Ovary (tissue), 9 donors: ENCODE results near the gene CKAP5. TPM values are rescaled to one million over a fixed set of nuclear protein-coding genes. Genes with fewer than 3 reads are reported as not detected.

Experiments used
- DNase-seq, 5 donors: peaks; one replicate each; pipeline ENCODE4 v3.0.0-alpha.2; 2019 to 2020
- H3K27ac ChIP-seq, 2 donors: fragments of 200-600 bp; one replicate each; pipeline versions ENCODE4 v1.5.1 to v1.8.0; 2019 to 2022
- H3K27me3 ChIP-seq: fragments of 200-600 bp; one replicate; pipeline ENCODE4 v1.8.0; 2022
- H3K36me3 ChIP-seq: fragments of 200-600 bp; sonication (generic); one replicate; pipeline ENCODE4 v1.5.1; 2019
- H3K4me1 ChIP-seq: one replicate; pipeline ENCODE4 v1.8.1; 2013; ENCODE audit warnings: mild to moderate bottlenecking, moderate library complexity; ENCODE audit not compliant: insufficient read depth
- H3K4me3 ChIP-seq: fragments of 200-600 bp; sonication (generic); one replicate; pipeline ENCODE4 v1.5.1; 2017
- H3K9me3 ChIP-seq, 2 donors: fragments of 200-600 bp in 1 of 2; sonication (generic) in 1 of 2; one replicate each; pipeline versions ENCODE4 v1.5.1 to v1.8.1; 2013 to 2019; ENCODE audit warnings: mild to moderate bottlenecking in 1 of 2, moderate library complexity in 1 of 2
- CTCF ChIP-seq, 3 donors: fragments of 450-650 bp in 2 of 3; fragments of 200-600 bp in 1 of 3; IDR thresholded peaks; one replicate each; pipeline versions ENCODE4 v1.5.1 to v1.8.0; 2016 to 2022; ENCODE audit warnings: antibody characterized with exemption in 3 of 3, mild to moderate bottlenecking in 1 of 3
- EP300 ChIP-seq: sonication (generic); formaldehyde crosslinking; IDR thresholded peaks from one replicate; pipeline ENCODE4 v1.6.1; 2017; ENCODE audit warnings: antibody characterized with exemption
- POLR2A ChIP-seq: fragments of 450-650 bp; IDR thresholded peaks from one replicate; pipeline ENCODE4 v1.6.1; 2017; ENCODE audit warnings: antibody characterized with exemption, mild to moderate bottlenecking, moderate library complexity
- WGBS, 3 donors: extraction: QIAGEN DNeasy Blood & Tissue Kit in 1 of 3; methylation state at CpG; one replicate each; pipeline versions ENCODE4 v1.1.5 to v1.1.7; 2013 to 2017; 5-methylcytosine and 5-hydroxymethylcytosine counted together
- intact Hi-C, 4 donors: fragments of 100-400 bp; cut with DNase I; formaldehyde crosslinking; loops; one replicate each; pipeline versions ENCODE4 v1.11.0 to v1.15.1; 2022 to 2023
- polyA plus RNA-seq, 2 donors: library from polyadenylated mRNA; stranded (reverse); fragments of 200-250 nt in 1 of 2; fragments of 350-450 nt in 1 of 2; fragmentation: Illumina TruSeq in 1 of 2; extraction: RNeasy Lipid Tissue Mini Kit (QIAGEN cat#74804) in 1 of 2; gene quantifications; one replicate each; pipeline ENCODE4 v1.2.3, GENCODE V29; 2013 to 2014
- total RNA-seq, 7 donors: library from RNA; depleted of rRNA in 2 of 7; stranded (reverse); fragments of >200 nt in 2 of 7; fragmentation: NEBNext Ultra II Directional in 3 of 7; extraction: Animal tissue kit (Norgen Biotek cat#: 25700) in 3 of 7; gene quantifications; one replicate each; pipeline versions ENCODE4 v1.1.0 to v1.2.4, GENCODE V29; 2016 to 2023
- donor health status: DM: no; HTN: no; CAD: no; lungs with moderate emphysema.
- donor health status: DM: no; HTN: no; CAD: no.
- donor health status: Bipolar disorder and iron deficiency.
- donor health status: DM: yes; HTN: yes; CAD: no.
- donor health status: DM: no; HTN: no; CAD: no.
- donor health status: DM: yes; HTN: yes; CAD: no.

CKAP5 gene
- total and polyA plus RNA-seq, 9 donors: 25.8 to 110 (median 91.5) TPM

GRCh38 chr11:46832511-46833214 lies 13.4 kb downstream of the CKAP5 start:
- Histone ChIP-seq H3K9me3 (no peaks in the 10 kb centered on the region), H3K27me3 (no peaks in the 10 kb centered on the region), H3K36me3 (no peaks in the 10 kb centered on the region), H3K27ac (no peak overlapping the region), H3K4me3 (no peak overlapping the region), H3K4me1 (peaks cover 2% of the 10 kb centered on the region)
- no peak for DNase-seq
- intact Hi-C loops: no loop called here
- TF ChIP-seq EP300 (no peak), CTCF (IDR thresholded peaks at IDR 0.05) (no peak), POLR2A (no peak)
- WGBS, 3 donors: 86 to 91% (median 90%) methylated on average over 5 of the region's 5 CpGs

DNA sequence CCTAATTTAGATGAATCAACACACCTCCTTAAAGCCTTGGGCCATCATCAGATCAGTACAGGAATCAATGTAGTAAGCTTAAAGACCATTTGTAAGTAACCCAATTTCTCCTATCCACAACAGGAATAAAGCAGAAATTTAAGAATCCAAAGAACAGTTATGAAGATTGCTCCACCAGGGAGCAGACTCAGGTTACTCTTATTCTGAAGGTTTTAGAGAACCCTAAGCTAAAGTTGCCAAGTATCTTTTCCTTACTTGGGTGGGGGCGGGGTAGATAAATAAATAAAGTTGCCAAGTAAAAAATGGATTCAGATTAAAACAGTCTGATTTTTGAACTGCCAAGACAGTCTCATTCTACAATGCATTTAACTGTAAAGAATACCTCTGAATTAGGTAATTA lies 18.1 kb downstream of the CKAP5 start:
- H3K27ac ChIP-seq: peak overlapping the region in 1 of 2 donors; percentile 38
- TF ChIP-seq POLR2A: no peak
- no peak for TF ChIP-seq CTCF (IDR thresholded peaks at IDR 0.05)
- TF ChIP-seq EP300: no peak
- no peaks in the 10 kb centered on the region for H3K36me3 ChIP-seq
- no peaks in the 10 kb centered on the region for H3K27me3 ChIP-seq
- 4 to 33% (median 11%) methylated on average over 1 of the region's 1 CpG for WGBS, 3 donors
- intact Hi-C loops: no loop called here
- peaks cover 5% of the 10 kb centered on the region for H3K4me1 ChIP-seq
- H3K4me3 ChIP-seq: no peak overlapping the region
- DNase-seq: no peak
- H3K9me3 ChIP-seq: no peaks in the 10 kb centered on the region

DNA sequence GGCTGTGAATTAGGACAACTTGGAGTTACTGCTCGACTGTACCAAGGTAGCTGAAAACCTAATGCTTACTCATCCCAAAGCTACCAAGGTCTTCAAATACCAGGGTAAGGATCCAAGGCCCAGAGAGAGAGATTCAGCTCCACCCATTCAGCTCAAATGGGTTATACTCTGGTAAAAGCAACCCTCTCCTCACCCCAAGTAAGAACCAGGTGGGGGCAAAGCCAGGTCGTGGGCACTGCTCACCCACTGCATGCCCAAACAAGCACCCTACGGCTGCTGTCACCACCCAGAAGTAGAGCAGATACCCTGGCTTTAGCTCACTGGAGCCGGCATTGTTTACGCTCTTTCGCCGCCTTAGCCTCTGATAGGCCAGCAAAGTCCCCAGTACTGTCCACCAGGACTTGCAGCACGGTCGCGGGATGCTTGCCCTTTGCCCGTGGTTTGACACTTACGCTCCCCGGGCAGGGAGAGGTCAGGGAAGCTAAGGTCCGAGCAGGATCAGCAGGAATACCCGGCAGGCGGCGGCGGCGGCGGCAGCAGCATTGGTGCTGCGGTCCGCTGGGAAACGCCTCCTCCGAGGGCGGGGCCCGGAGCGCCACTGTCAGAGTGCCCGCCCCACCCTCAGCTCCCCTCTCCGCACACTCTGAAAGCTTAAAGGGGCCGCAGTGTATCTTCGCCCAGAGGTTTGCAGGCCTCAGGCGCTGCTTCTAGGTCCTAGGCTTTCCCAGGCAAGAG lies 19.6 kb downstream of the CKAP5 start:
- WGBS, 3 donors: 0 to 3% (median 1%) methylated on average over 30 to 32 of the region's 32 CpGs
- DNase-seq: peak; percentile 76 to 87 (median 82)
- Histone ChIP-seq H3K9me3 (no peaks in the 10 kb centered on the region), H3K4me1 (peaks cover 5% of the 10 kb centered on the region), H3K36me3 (no peaks in the 10 kb centered on the region), H3K27me3 (no peaks in the 10 kb centered on the region), H3K4me3 (peak overlapping the region; percentile 36), H3K27ac (peak overlapping the region in 1 of 2 donors; percentile 38)
- intact Hi-C loops: no loop called here
- TF ChIP-seq CTCF (IDR thresholded peaks at IDR 0.05): peak in 2 of 3 donors; percentile 17 to 20
- TF ChIP-seq POLR2A: no peak
- no peak for TF ChIP-seq EP300

DNA sequence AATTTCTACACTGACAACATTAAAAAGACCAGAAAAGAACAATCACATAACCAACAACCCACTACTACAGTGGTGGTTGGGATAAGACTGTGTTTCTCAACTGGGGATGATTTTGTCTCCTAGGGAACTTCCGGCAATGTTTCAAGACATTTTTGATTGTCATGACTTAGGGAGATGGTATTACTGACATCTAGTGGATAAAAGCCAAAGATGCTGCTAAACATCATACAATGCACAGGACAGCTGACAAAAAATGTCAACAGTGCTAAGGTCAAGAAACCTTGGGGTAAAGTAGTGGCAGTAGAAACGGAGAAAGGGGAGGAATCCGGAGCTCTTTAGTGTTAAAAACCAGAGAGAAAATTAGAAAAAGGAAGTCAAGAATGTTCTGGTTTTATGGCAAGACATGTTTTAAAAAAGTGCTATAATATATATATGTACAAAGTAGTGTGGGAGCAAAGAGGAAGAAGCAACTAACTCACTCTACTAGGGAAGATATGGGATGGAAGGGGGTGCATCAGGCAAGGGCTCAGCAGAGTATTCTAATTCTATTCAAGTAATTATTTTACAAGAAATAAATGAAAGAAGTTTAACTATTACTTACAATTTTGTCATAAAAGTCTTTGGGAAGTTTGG lies 37.2 kb downstream of the CKAP5 start:
- no peaks in the 10 kb centered on the region for H3K27me3 ChIP-seq
- WGBS, 3 donors: 66 to 71% (median 70%) methylated on average over 3 of the region's 3 CpGs
- H3K36me3 ChIP-seq: no peaks in the 10 kb centered on the region
- H3K4me3 ChIP-seq: no peak overlapping the region
- H3K27ac ChIP-seq: no peak overlapping the region
- H3K4me1 ChIP-seq: no peaks in the 10 kb centered on the region
- intact Hi-C loops: no loop called here
- H3K9me3 ChIP-seq: no peaks in the 10 kb centered on the region
- TF ChIP-seq POLR2A (no peak), EP300 (no peak), CTCF (IDR thresholded peaks at IDR 0.05) (no peak)
- DNase-seq: no peak
